Glomerular visceral epithelial cell (primary cell): ENCODE data around the gene CPN1.
"Not testable (repeated sequence)": the region's sequence is repeated elsewhere in the genome, so short reads cannot be mapped to it uniquely, and the experiment has no call there.

Experiments
- DNase-seq: peaks from one replicate; pipeline ENCODE4 v3.0.0-alpha.2; 2016; ENCODE audit errors: extremely low spot score

CPN1 gene

DNA sequence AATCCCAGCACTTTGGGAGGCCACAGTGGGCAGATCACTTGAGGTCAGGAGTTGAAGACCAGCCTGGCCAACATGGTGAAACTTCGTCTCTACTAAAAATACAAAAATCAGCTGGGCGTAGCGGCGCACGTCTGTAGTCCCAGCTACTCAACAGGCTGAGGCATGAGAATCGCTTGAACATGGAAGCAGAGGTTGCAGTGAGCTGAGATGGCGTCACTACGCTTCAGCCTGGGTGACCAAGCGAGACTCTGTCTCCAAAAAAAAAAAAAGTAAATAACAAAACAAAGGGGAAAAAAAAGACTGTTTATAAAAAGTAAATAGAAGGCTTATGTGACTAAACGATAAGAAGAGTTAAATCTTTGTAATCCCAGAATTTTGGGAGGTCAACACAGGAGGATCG is 56.9 kb downstream of the CPN1 start:
- no peak for DNase-seq

- no peak for DNase-seq
Measured at GRCh38 chr10:100022403-100022802, 59.3 kb downstream of the CPN1 start.

DNA sequence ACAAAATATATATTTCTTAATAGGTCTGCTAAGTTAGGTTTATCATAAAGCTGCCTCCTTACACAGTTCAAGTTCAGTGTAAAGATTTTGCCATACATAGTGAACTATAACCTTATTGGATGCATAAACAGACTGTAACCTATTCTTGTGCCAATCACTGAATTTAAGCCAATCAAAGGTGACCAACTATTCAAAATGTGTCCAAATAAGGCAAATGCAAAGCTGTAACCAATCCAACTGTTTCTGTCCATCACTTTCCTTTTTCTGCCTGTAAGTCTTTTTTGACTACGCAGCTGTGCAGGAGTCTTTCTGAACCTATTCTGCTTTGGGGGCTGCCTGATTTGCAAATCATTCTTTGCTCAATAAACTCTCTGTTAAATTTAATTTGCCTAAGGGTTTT is 60.3 kb downstream of the CPN1 start:
- DNase-seq, result no peak

GRCh38 chr10:100020886-100021253 is 60.8 kb downstream of the CPN1 start:
- no peak for DNase-seq

DNA sequence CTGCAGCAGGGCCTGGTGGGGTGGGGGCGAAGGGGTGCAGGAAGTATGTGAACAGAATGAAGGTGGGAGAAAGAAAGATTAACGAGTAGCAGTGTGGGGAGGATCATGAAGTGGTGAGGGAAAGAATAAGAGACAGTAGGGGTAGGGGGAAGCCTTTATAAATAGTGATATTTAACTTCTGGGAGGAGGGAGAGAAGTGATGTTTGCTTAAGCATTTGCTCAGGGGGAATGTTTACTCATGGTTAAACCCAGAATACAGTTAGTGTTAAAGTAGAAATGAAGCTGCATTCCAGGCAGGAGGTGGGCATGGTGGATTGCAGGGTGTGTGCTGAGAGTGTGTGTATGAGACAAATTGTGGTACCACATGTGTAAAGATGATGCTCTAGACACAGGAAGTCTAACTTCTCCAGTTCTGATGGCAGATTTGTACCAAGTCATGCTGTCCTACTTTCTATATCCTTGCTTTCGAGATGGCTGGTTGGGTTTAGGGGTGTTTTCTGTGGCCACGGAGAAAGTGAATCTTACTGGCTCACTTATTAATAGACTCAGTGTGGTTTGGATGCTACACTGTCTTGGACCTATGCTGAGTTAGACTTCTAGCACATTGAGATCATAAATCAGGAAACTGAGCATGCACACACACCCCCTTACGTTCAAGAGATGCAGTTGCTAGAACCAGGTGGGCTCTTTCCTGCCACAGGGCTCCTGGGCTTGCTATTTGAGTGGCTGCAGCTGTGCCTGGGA is 61.4 kb downstream of the CPN1 start:
- peak; percentile 47 for DNase-seq

GRCh38 chr10:100019787-100020141 is 61.9 kb downstream of the CPN1 start:
- no peak for DNase-seq

DNA sequence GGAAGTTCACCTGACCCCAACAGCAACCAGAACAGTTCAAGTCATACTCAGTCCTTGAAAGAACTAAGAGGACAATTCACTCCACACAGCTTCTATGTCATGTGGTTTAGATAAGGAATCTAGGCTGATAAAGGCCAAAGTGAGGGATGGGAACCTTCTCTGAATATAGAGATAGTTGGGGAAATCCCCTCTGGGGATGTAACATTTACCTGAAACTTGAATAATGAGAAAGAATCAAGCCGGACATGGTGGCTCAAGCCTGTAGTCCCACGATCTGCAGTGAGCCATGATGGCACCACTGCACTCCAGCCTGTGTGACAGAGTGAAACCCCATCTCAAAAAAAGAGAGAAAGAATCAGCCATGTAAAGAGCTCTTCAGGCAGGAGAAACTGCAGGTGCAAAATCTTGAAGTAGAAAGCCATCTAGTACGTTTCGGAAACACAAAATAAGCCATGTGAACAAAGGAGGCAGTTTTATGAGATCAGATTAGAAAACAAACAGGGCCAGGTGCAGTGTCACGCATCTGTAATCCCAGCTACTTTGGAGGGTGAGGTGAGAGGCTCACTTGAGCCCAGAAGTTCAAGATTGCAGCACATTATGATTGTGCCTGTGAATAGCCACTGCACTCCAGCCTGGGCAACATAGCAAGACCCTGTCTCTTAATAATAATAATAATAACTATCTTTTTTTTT is 67.5 kb downstream of the CPN1 start:
- DNase-seq, result no peak

DNA sequence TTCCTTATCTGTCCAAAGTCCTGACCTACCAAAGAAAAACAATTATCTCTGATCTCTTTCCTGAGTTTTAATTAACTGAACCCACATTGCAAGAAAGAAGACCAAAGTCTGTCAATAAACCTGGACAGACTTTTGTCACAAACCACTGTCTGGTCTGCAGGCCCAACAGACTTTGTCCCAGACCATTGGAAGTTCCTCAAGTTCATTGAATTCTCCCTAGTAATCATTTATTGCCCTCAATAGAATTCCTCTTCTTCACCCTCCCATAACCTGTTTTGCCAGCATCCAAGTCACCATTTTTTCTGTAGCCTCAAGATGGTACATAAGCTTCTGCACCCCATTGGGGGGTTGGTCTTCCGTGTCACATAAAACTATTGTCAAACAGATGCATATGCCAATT is 68.0 kb downstream of the CPN1 start:
- no peak for DNase-seq

DNA sequence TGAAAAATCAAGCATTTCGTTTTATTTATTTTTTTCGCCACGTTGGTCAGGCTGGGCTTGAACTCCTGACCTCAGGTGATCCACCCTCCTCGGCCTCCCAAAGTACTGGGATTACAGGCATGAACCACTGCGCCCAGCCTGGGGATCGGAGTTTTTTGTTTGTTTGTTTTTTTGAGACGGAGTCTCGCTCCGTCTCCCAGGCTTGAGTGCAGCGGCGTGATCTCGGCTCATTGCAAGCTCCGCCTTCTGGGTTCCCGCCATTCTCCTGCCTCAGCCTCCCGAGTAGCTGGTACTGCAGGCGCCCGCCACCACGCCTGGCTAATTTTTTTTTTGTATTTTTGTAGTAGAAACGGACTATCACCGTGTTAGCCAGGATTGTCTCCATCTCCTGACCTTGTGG is 69.8 kb downstream of the CPN1 start:
- not testable (repeated sequence) for DNase-seq

- peak; percentile 87 for DNase-seq
Measured at GRCh38 chr10:100009793-100010676, 71.6 kb downstream of the CPN1 start, which contains the start of gene DNMBP. Gene DNMBP, minus strand, starts transcription at chr10:100009947. Its CDS starts 37,823 bp downstream, at chr10:99972124.

DNA sequence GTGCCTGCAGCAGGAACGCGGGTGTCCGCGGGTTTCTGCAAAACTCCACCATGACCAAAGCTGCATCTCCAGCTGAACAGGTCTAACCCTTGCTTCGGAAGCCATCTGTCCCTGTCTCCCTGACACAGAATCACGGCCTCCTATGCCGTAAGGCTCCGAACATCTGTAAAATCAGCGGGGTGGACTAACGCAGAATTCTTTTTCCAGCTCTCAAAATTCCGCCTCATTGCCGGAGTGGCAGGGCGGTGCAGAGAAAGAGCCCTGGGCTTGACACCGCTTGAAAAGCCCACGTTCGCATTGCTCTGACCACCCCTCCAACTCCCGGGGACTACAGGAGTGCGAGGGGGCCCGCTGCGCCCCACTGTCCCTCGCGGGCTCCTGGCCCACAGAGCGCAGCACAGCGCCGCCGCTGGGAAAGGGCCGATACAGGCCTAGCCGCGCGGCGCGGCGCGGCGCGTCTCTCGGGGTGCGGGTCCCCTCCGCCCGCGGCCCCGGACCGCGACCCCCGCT is 72.3 kb downstream of the CPN1 start:
- no peak for DNase-seq

GRCh38 chr10:100008708-100009282 is 72.9 kb downstream of the CPN1 start:
- no peak for DNase-seq

DNA sequence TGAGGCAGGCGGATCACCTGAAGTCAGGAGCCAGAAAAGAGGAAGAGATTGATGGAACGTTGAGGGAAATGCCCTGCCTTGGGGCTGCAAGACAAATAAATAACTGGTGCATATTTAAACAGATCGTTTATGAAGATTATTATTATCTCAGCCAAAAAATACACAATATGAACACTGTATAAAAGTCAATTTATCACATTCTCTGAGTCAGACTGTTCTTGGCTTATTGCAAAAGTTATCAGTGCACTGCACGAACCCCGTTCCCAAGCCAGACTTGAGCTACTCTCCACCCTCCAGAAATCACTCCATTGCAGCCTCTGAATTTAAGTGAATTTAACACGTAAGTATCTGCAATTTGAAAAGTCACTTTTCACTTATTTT is 73.5 kb downstream of the CPN1 start:
- DNase-seq, result no peak

GRCh38 chr10:100007231-100008141 is 74.2 kb downstream of the CPN1 start:
- no peak for DNase-seq

GRCh38 chr10:100006243-100006886 is 75.3 kb downstream of the CPN1 start:
- DNase-seq, result peak; percentile 86

GRCh38 chr10:100004805-100005510 is 76.7 kb downstream of the CPN1 start:
- DNase-seq, result no peak

- no peak for DNase-seq
Measured at GRCh38 chr10:100000109-100000644, 81.5 kb downstream of the CPN1 start.

DNA sequence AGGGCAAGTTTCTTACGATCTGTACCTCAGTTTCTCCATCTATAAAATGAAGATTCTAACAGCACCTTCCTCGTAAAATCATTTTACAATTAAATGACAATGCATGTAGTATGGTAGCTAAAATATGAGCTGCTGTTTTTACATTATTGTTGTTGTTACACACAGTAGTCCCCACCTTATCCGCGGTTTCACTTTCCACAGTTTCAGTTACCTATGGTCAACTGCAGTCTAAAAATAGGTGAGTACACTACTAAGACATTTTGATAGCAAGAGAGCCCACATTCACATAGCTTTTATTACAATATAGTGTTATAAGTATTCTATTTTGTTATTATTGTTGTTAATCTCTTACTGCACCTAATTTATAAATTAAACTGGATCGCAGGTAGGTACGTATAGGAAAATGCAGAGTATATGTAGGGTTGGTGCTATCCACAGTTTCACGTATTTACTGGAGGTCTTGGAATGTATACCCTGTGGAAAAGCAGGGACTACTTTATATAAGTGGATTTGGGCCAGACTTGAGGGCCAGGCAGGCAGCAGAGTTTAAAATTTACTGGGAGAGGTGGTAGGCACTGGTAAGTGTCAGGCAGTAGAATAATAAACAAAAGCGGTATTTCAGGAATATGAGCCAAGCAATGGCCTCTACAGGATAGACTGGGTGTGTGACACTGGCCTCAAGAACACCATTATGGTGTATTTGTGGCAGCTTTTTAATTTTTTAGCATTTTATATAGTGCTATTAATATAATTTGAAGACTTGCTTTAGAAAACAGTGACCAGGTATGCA is 82.2 kb downstream of the CPN1 start:
- DNase-seq, result no peak

GRCh38 chr10:99998889-99999288 is 82.8 kb downstream of the CPN1 start:
- DNase-seq, result no peak
